IPS-18a (cell line): ENCODE data around the gene MYRF.

Source experiments
- H3K27ac ChIP-seq: one replicate; pipeline ENCODE4 v1.5.1; 2013; ENCODE audit warnings: low read length
- H3K27me3 ChIP-seq: one replicate; pipeline ENCODE4 v1.6.1; 2013; ENCODE audit warnings: mild to moderate bottlenecking, low read length; ENCODE audit not compliant: control insufficient read depth, insufficient read depth
- H3K36me3 ChIP-seq: one replicate; pipeline ENCODE4 v1.6.1; 2013; ENCODE audit warnings: low read depth, low read length; ENCODE audit not compliant: control insufficient read depth
- H3K4me1 ChIP-seq: one replicate; pipeline ENCODE4 v1.6.1; 2013; ENCODE audit warnings: low read depth, low read length; ENCODE audit not compliant: control insufficient read depth
- H3K4me3 ChIP-seq: one replicate; pipeline ENCODE4 v1.5.1; 2013; ENCODE audit warnings: low read length
- H3K9ac ChIP-seq: one replicate; pipeline ENCODE4 v1.6.1; 2013; ENCODE audit warnings: mild to moderate bottlenecking, low read length, moderate library complexity
- H3K9me3 ChIP-seq: one replicate; pipeline ENCODE4 v1.6.1; 2013; ENCODE audit warnings: low read depth, low read length; ENCODE audit not compliant: control insufficient read depth

MYRF gene

GRCh38 chr11:61752117-61752924 is at the start of gene MYRF:
Gene MYRF (plus strand): TSS chr11:61752636. CDS start chr11:61752745, 109 bp downstream.
- Histone ChIP-seq H3K9me3 (no peaks in the 10 kb centered on the region), H3K36me3 (no peaks in the 10 kb centered on the region), H3K27ac (no peak within 1 kb of the TSS), H3K27me3 (peaks cover 39% of the 10 kb centered on the region), H3K4me3 (peak within 1 kb of the TSS; percentile 62), H3K9ac (peak within 1 kb of the TSS; percentile 3), H3K4me1 (peaks cover 28% of the 10 kb centered on the region)

- Histone ChIP-seq H3K36me3 (no peaks in the 10 kb centered on the region), H3K4me1 (peaks cover 4% of the 10 kb centered on the region), H3K4me3 (no peak overlapping the region), H3K9me3 (no peaks in the 10 kb centered on the region), H3K9ac (no peak overlapping the region), H3K27ac (no peak overlapping the region), H3K27me3 (no peaks in the 10 kb centered on the region)
Observed at GRCh38 chr11:61702701-61703312, 49.6 kb upstream of the MYRF start.

- no peak overlapping the region for H3K27ac ChIP-seq
- H3K4me1 ChIP-seq, result peaks cover 7% of the 10 kb centered on the region
- H3K27me3 ChIP-seq, result no peaks in the 10 kb centered on the region
- H3K9ac ChIP-seq, result no peak overlapping the region
- H3K36me3 ChIP-seq, result no peaks in the 10 kb centered on the region
- H3K9me3 ChIP-seq, result no peaks in the 10 kb centered on the region
- H3K4me3 ChIP-seq, result no peak overlapping the region
Observed at GRCh38 chr11:61704838-61705237, 47.6 kb upstream of the MYRF start.

GRCh38 chr11:61706452-61707400 is 45.7 kb upstream of the MYRF start:
- peaks cover 9% of the 10 kb centered on the region for H3K4me1 ChIP-seq
- H3K27ac ChIP-seq, result no peak overlapping the region
- H3K9ac ChIP-seq, result no peak overlapping the region
- H3K9me3 ChIP-seq, result no peaks in the 10 kb centered on the region
- H3K4me3 ChIP-seq, result no peak overlapping the region
- H3K36me3 ChIP-seq, result no peaks in the 10 kb centered on the region
- no peaks in the 10 kb centered on the region for H3K27me3 ChIP-seq

- Histone ChIP-seq H3K36me3 (no peaks in the 10 kb centered on the region), H3K9me3 (no peaks in the 10 kb centered on the region), H3K4me3 (no peak overlapping the region), H3K4me1 (peaks cover 8% of the 10 kb centered on the region), H3K9ac (no peak overlapping the region), H3K27ac (no peak overlapping the region), H3K27me3 (no peaks in the 10 kb centered on the region)
Observed at GRCh38 chr11:61707574-61707973, 44.9 kb upstream of the MYRF start.

- no peaks in the 10 kb centered on the region for H3K36me3 ChIP-seq
- H3K4me3 ChIP-seq, result no peak overlapping the region
- peaks cover 11% of the 10 kb centered on the region for H3K4me1 ChIP-seq
- H3K9ac ChIP-seq, result no peak overlapping the region
- H3K27ac ChIP-seq, result no peak overlapping the region
- H3K27me3 ChIP-seq, result no peaks in the 10 kb centered on the region
- H3K9me3 ChIP-seq, result no peaks in the 10 kb centered on the region
Observed at GRCh38 chr11:61709110-61709509, 43.3 kb upstream of the MYRF start.

GRCh38 chr11:61709572-61709971 is 42.9 kb upstream of the MYRF start:
- Histone ChIP-seq H3K4me3 (no peak overlapping the region), H3K9me3 (no peaks in the 10 kb centered on the region), H3K4me1 (peaks cover 12% of the 10 kb centered on the region), H3K27ac (no peak overlapping the region), H3K27me3 (no peaks in the 10 kb centered on the region), H3K36me3 (no peaks in the 10 kb centered on the region), H3K9ac (no peak overlapping the region)

- no peaks in the 10 kb centered on the region for H3K27me3 ChIP-seq
- no peak overlapping the region for H3K9ac ChIP-seq
- no peak overlapping the region for H3K4me3 ChIP-seq
- no peaks in the 10 kb centered on the region for H3K36me3 ChIP-seq
- H3K4me1 ChIP-seq, result peaks cover 12% of the 10 kb centered on the region
- H3K27ac ChIP-seq, result no peak overlapping the region
- no peaks in the 10 kb centered on the region for H3K9me3 ChIP-seq
Observed at GRCh38 chr11:61710019-61710418, 42.4 kb upstream of the MYRF start.

GRCh38 chr11:61711037-61711436 is 41.4 kb upstream of the MYRF start:
- no peak overlapping the region for H3K9ac ChIP-seq
- no peaks in the 10 kb centered on the region for H3K9me3 ChIP-seq
- H3K36me3 ChIP-seq, result no peaks in the 10 kb centered on the region
- H3K27ac ChIP-seq, result no peak overlapping the region
- H3K27me3 ChIP-seq, result no peaks in the 10 kb centered on the region
- H3K4me3 ChIP-seq, result no peak overlapping the region
- peaks cover 12% of the 10 kb centered on the region for H3K4me1 ChIP-seq

- H3K27ac ChIP-seq, result no peak overlapping the region
- H3K9ac ChIP-seq, result no peak overlapping the region
- no peak overlapping the region for H3K4me3 ChIP-seq
- no peaks in the 10 kb centered on the region for H3K27me3 ChIP-seq
- H3K9me3 ChIP-seq, result no peaks in the 10 kb centered on the region
- H3K36me3 ChIP-seq, result no peaks in the 10 kb centered on the region
- H3K4me1 ChIP-seq, result peaks cover 15% of the 10 kb centered on the region
Observed at GRCh38 chr11:61711498-61711897, 40.9 kb upstream of the MYRF start.

- H3K4me1 ChIP-seq, result peaks cover 21% of the 10 kb centered on the region
- H3K27ac ChIP-seq, result no peak overlapping the region
- H3K9ac ChIP-seq, result no peak overlapping the region
- no peak overlapping the region for H3K4me3 ChIP-seq
- no peaks in the 10 kb centered on the region for H3K36me3 ChIP-seq
- no peaks in the 10 kb centered on the region for H3K27me3 ChIP-seq
- H3K9me3 ChIP-seq, result no peaks in the 10 kb centered on the region
Observed at GRCh38 chr11:61712314-61712713, 40.1 kb upstream of the MYRF start.
